Dermis microvascular lymphatic vessel endothelial cell (primary cell): ENCODE measurements around the gene GUCY2F. TPM values are rescaled to one million over a fixed set of nuclear protein-coding genes. Genes with fewer than 3 reads are reported as not detected.
A peak's percentile ranks its signal among the peaks of the same experiment; 100 is the strongest.

Experiments used
- DNase-seq, 2 donors: peaks; one replicate each; pipeline versions ENCODE4 v3.0.0 to v3.0.0-alpha.2; 2010; ENCODE audit warnings: low read depth in 2 of 2
- total RNA-seq: library from RNA; depleted of rRNA; stranded (reverse); fragments of >200 nt; gene quantifications from 2 replicates; pipeline ENCODE4 v1.2.1, GENCODE V29; 2014

Gene GUCY2F
- total RNA-seq: not detected in 2 replicates

DNA sequence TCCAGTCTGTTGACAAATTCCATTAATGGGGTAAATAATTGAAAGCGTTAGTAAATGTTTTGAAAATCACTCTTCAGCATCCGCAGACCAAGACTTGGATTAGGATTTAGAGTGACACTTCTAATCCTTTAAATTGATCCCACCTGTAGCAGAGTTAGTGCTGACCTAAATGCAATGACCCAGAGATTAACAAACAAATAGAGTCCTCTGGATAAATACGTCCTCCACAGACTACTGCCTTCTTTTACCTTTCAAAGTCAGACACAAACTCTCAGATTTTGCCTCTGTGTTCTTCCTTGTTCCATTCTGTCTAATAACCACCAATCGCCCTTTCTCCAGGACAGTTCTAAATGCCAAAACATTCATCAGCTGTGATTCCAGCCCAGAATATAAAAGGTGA, at the start of gene GUCY2F:
Gene GUCY2F, minus strand, starts transcription at position 101 of the 400 bp plus-strand sequence. CDS start 6,150 bp downstream, outside the sequence.
- no peak for DNase-seq

- DNase-seq: no peak
Measured at GRCh38 chrX:109519001-109519400, 37.1 kb upstream of the GUCY2F start.

- no peak for DNase-seq
Measured at GRCh38 chrX:109511113-109511512, 29.2 kb upstream of the GUCY2F start.

DNA sequence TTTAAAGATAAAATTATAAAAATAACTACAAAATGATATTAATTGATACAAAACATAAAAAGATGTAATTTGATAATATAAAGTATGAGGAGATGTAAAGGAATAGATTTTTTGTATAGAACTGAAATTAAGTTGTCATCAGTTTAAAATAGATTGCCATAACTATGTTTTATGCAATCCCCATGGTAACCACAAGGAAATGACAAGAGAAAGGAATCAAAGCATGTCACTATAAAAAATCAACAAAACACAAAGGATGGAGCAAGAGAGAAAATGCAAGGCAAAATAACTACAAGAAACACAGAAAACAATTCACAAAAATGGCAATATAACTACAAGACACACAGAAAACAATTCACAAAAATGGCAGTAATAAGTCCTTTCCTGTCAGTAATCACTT, 27.0 kb upstream of the GUCY2F start:
- no peak for DNase-seq

GRCh38 chrX:109501176-109501575, 19.3 kb upstream of the GUCY2F start:
- no peak for DNase-seq

DNA sequence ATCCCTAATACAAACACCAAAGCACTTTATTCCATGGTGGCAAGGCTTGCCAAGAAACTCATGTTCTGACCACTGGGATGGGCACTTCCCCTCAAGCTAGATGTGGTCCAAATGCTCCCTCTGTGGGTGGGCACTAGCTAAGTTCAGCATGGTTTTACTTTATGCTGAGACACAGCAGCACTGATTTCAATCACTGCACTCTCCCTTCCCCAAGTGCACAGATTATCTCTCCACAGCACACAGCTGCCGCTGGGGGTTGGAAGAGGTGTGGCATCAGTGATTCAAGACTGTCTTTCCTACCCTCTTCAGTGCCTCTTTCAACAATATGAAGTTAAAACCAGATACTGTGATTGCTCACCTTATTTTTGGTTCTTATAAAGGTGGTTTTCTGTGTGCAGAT, 16.5 kb upstream of the GUCY2F start:
- DNase-seq: no peak

- DNase-seq: no peak
Measured at GRCh38 chrX:109489174-109489573, 7.3 kb upstream of the GUCY2F start.

- no peak for DNase-seq
Measured at GRCh38 chrX:109487640-109488039, 5.8 kb upstream of the GUCY2F start.

DNA sequence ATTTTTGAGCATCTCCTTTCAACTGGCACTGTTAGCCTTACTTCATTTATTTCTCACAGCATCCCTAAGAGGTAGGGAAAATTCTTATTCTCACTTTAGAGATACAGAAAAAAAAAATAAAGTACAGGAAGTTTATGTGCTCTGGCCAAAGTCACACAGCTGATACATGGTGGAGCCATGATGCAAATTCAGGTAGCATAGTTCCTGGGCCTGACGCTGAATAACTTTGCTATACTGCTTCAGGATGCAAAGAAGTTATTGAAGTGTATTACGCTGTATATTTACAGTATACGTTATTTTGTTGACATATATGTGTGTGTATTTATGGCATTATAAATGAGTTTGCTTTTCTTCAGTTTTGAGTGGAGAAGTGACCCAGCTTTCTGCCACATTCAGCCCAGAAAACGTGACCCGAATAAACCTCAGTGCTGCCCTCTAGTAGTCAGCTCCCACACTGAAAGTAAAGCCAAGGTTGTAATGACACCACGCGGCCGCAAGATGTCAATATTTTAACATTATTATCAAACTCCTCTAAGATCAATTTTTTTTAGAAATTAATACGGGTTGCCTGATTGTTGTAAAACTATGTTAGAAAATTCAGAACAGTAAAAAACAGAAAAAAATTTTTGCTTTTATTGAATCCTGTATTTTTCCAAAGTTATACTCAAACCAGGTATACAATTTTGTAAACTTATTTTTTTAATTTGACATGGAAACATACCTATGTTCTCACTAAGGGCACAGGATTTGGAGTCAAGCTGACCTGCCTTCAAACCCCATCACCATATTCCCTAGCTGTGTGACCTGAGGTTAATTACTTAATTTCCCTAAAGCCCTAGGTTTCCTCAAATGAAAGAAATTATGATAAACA, 3.8 kb upstream of the GUCY2F start:
- peak; percentile 45 to 66 for DNase-seq

DNA sequence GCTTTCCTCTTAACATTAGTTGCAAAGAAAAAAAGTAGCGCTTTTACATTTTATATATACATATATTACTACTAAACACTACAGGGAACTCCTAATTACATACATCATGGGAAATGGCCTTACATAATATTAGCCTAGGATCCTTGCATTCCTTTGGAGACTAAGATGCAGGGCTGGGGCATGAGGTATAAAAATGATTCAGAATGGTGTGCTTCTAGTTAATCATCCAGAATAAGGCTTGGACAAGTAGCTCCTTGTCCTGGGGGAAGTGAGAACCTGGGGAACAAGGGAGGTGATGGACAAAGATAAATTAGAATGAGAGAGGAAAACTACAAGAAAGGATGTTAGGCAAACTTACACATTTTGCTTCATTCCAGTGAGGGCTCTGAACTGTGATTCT, 3.0 kb upstream of the GUCY2F start:
- no peak for DNase-seq

DNA sequence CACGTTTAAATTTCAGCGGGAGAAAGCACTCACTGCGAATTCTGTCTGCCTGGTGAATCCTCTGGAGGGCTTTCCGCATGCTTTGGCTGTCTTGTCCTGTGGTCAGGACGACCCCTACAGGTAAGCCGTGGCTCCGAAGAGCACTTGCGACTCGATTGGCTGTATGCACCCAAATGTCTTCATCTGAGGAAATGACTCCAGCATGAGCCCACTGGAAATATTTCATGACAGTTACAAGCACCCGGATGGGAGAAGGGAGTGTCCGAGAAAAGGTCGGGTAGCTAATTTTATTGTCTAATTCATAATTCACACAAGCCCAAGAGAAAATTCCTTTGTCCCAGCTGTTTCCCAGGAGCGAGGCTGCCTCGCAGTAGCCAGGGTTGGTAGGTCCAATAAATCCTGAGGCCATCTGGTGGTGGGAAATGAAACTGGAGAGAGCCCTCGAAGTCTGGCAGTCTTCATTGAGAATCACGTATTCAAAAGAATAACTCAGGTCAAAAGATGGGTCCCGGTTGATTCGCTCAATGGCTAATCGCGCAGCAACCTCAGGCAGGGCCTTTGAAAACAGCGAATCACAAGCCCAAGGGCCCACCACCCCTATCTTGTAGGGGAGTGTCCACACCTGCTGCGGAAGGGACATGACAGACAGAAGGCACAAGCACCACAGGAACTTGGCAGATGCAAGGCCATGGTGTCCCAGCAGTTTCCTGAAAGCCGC, 6.6 kb downstream of the GUCY2F start:
- DNase-seq: peak; percentile 32 to 59

DNA sequence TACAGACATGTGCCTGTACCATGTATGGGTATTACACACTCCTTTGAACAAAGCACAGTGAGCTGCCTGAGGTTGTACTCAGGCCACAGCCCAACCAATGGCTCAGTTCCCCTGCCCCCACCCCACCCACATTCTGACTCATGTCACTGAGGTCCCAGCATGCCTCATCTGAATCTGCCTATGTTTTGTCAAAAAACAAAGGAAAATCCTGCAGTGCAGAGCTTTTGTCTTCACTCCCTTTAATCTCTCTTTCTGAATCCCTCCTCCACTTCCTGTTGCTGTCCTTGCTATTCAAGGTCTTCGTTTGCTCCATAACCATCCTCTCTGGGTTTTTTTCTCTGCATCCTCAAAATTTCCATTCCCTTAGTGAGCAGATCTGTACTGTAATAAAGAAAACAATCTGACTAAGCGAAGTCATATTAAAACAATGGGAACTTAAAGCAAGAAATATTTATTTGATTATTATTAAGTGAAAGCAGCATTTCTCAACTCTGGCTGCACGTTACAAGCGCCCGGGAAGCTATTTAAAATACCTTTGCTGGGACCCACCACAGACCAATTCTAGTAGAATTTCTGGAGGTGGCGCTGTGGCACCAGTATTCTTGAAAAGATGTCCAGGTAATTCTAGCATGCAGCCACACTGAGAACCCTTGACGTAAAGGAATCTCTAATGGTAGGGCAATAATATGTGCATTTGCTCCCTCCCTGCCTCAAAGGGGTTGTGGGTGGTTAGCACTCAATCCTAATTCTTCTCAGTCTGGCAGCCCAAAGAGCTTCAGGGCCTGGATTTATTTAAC, 8.7 kb downstream of the GUCY2F start:
- DNase-seq: peak; percentile 29 to 74

GRCh38 chrX:109464231-109464630, 17.7 kb downstream of the GUCY2F start:
- no peak for DNase-seq

DNA sequence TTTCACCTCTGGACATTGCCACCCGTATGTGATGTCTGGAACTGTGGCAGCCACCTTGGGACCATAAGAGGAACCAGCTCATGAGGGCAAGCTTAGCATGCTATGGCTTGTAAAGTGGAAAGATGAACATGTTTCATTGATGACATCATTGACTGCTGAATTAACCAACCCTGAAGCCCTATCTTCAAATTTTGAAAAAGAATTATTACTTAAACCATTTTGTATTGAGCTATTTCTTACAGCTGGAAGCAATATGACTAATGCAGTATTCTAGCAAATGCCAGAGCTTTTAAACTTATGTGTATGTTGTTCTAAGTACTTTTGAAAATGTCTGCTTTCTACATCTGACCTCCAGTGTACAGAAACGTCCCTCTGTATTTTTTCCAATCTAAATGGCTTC, 18.1 kb downstream of the GUCY2F start:
- DNase-seq: no peak

DNA sequence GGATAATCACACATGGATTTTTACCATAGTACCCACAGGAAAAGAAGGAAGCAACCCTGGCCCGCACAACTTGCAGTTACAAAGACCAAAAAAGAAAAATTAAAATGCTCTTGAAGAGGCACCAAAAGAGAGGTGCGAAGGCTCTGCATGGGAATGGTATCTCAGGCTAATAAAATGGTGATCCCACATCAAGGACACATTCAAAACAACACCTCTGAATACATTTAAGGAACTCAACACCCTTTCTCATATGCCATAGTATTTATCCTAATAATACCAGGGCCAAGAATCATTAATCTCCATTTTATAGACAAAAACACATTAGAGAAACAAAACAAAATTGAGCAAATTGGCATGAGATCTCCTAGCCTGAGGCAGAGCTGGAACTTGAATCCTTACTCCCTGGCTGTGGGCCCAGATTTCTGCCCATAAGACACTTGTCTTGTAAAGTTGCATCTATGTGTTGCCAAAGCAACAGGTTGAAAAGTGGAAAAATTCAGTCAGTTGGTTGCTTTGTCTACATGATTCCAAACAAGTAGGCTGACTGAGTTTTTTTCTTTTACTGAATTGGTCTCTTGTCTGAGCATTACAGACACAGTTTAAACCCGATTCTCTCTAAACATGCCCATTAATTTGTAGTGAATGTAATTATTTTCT, 33.5 kb downstream of the GUCY2F start:
- DNase-seq: no peak

GRCh38 chrX:109441266-109441665, 40.6 kb downstream of the GUCY2F start:
- no peak for DNase-seq

DNA sequence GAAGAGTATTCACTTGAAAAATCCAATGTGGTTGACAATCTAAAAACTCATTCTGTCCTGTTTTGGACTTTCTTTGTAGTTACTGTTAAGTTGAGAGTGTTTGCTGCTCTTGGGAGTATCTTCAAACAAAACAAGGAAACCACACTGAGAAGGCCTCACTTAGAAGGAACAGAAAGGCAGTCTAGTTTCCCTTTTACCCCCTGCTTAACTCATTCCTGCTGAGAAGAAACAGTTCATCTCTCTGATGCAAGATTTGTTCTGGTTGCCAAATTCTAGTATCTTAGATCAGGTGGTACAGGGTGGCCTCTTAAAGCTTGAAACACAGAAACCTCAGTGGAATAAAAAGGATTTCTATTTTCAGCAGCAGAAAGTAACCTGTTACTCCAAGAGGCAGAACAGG, 41.4 kb downstream of the GUCY2F start:
- DNase-seq: no peak

DNA sequence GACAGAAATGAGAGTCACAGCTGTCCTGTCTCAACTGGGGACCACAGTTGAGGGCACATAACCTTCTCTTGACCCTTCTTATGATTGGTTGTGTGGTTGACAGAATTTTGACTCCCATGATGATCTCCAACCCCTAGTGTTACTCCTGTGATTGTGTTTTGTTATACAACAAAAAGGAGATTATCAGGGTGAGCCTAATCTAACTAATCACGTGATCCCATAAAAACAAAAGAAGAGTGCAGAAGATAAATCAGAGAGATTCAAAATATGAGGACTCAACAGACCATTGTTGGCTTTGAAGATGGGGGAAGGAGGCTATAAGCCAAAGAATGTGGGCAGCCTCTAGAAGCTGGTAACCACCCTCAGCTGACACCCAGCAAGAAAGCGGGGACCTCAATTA, 72.7 kb downstream of the GUCY2F start:
- no peak for DNase-seq

DNA sequence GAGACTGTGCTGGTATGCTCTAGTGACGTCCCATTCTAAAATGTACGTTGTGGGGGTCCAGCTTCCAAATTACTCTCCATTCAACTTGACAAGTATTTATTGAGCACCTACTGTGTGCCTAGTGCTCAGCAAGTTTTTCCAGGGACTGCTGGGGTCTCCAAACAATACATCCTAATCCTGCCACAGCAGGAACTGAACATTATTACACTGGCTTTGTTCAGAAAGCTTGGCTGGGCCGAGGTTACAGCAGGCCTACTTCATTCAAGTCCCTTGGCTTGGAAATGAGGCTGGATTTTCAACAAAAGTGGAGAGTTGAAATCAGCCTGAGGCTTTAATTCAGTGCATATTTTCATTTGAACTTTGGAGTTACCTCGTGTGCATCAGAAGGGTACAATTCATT, 78.0 kb downstream of the GUCY2F start:
- DNase-seq: no peak

GRCh38 chrX:109399831-109400230, 82.1 kb downstream of the GUCY2F start:
- DNase-seq: no peak

DNA sequence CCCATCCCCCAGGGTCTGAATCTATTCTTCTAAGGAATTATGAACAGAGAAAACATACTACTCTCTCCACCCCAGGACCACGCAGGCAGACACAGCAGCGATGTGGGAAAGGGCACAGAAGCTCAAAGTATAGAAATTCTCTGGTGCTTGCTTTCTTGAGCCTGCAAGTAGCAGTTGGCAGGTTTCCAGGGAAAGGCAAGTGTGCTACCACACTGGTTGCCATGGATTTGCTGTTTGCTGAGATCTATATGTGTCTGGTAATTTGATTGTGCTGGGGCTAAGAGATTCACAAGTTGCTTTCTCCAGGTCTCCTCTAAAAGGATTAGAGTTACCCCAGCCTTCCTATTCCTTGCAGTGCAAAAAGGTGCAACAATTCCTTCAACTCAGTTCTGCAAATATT, 83.1 kb downstream of the GUCY2F start:
- no peak for DNase-seq

GRCh38 chrX:109398061-109398460, 83.8 kb downstream of the GUCY2F start:
- no peak for DNase-seq
